Right lobe of liver (tissue), 6 donors: ENCODE results near the gene FLAD1. TPM values are rescaled to one million over a fixed set of nuclear protein-coding genes. Genes with fewer than 3 reads are reported as not detected.
A peak's percentile ranks its signal among the peaks of the same experiment; 100 is the strongest.

Experiments
- ATAC-seq, 4 donors: fragments of 200-7000 bp; cut with Tn5 transposase; one replicate each; pipeline ENCODE4 v1.9.1; 2020; ENCODE audit warnings: mild to moderate bottlenecking in 4 of 4, moderate library complexity in 4 of 4
- DNase-seq, 3 donors: peaks; one replicate each; pipeline ENCODE4 v3.0.0-alpha.2; 2020
- H3K27ac ChIP-seq, 3 donors: fragments of 200-600 bp; one replicate each; pipeline ENCODE4 v1.8.0; 2022
- H3K27me3 ChIP-seq, 2 donors: fragments of 200-600 bp; one replicate each; pipeline ENCODE4 v1.8.0; 2022
- H3K36me3 ChIP-seq, 4 donors: fragments of 200-600 bp; sonication (generic) in 1 of 4; one replicate each; pipeline versions ENCODE4 v1.5.1 to v1.8.0; 2017 to 2022; ENCODE audit warnings: control low read depth in 1 of 4
- H3K4me1 ChIP-seq, 4 donors: fragments of 200-600 bp; sonication (generic) in 1 of 4; one replicate each; pipeline versions ENCODE4 v1.5.1 to v1.8.0; 2017 to 2022; ENCODE audit warnings: control low read depth in 1 of 4
- H3K4me3 ChIP-seq, 3 donors: fragments of 200-600 bp; one replicate each; pipeline ENCODE4 v1.8.0; 2022
- H3K9me3 ChIP-seq, 4 donors: fragments of 200-600 bp; sonication (generic) in 1 of 4; one replicate each; pipeline versions ENCODE4 v1.5.1 to v1.8.0; 2017 to 2022; ENCODE audit warnings: control low read depth in 1 of 4
- POLR2A ChIP-seq: fragments of 450-650 bp; IDR thresholded peaks from one replicate; pipeline ENCODE4 v1.6.1; 2017; ENCODE audit warnings: antibody characterized with exemption, mild to moderate bottlenecking
- WGBS: methylation state at CpG from one replicate; pipeline ENCODE4 v1.1.6; 2018; ENCODE audit warnings: low coverage, low lambda C conversion rate; ENCODE audit not compliant: insufficient coverage; ENCODE audit errors: missing lambda C conversion rate; 5-methylcytosine and 5-hydroxymethylcytosine counted together
- intact Hi-C, 2 donors: fragments of 100-400 bp; cut with DNase I; formaldehyde crosslinking; loops; one replicate each; pipeline versions ENCODE4 v1.11.2 to v1.14.1; 2022
- total RNA-seq, 6 experiments: library from RNA; depleted of rRNA in 2 of 6; stranded (reverse); fragments of >200 nt in 2 of 6; fragmentation: NEBNext Ultra II Directional in 3 of 6; extraction: Animal tissue kit (Norgen Biotek cat#: 25700) in 3 of 6; gene quantifications; one replicate each; pipeline versions ENCODE4 v1.1.0 to v1.2.4, GENCODE V29; 2016 to 2023
- TF ChIP-seq, protein P1 (sequence below), 4 donors: fragments of 200-600 bp in 3 of 4; fragments of 450-650 bp in 1 of 4; IDR thresholded peaks; one replicate each; pipeline versions ENCODE4 v1.5.1 to v1.8.0; 2016 to 2022; ENCODE audit warnings: antibody characterized with exemption in 4 of 4, mild to moderate bottlenecking in 2 of 4
- donor health status: DM: no; HTN: yes; CAD: no.
- donor health status: DM: no; HTN: no; CAD: no.
- donor health status: DM: no; HTN: no; CAD: no.
- donor health status: DM: no; HTN: yes; CAD: no.
- donor health status: DM: no; HTN: yes; CAD: no.

FLAD1 gene
- total RNA-seq, 6 experiments from 2014 or later: 18.3 to 33.1 (median 24.6) TPM

GRCh38 chr1:154972517-154973343, 10.4 kb upstream of the FLAD1 start:
- Histone ChIP-seq H3K4me1 (peaks cover 0 to 38% (median 14%) of the 10 kb centered on the region in 4 donors), H3K27me3 (no peaks in the 10 kb centered on the region), H3K4me3 (peak overlapping the region; percentile 63 to 83 (median 65)), H3K9me3 (no peaks in the 10 kb centered on the region), H3K36me3 (peaks cover 0 to 9% (median 4%) of the 10 kb centered on the region in 4 donors), H3K27ac (peak overlapping the region; percentile 98 to 99 (median 99))
- TF ChIP-seq, protein P1, sequence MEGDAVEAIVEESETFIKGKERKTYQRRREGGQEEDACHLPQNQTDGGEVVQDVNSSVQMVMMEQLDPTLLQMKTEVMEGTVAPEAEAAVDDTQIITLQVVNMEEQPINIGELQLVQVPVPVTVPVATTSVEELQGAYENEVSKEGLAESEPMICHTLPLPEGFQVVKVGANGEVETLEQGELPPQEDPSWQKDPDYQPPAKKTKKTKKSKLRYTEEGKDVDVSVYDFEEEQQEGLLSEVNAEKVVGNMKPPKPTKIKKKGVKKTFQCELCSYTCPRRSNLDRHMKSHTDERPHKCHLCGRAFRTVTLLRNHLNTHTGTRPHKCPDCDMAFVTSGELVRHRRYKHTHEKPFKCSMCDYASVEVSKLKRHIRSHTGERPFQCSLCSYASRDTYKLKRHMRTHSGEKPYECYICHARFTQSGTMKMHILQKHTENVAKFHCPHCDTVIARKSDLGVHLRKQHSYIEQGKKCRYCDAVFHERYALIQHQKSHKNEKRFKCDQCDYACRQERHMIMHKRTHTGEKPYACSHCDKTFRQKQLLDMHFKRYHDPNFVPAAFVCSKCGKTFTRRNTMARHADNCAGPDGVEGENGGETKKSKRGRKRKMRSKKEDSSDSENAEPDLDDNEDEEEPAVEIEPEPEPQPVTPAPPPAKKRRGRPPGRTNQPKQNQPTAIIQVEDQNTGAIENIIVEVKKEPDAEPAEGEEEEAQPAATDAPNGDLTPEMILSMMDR (IDR thresholded peaks at IDR 0.05): no peak
- peak; percentile 82 for TF ChIP-seq POLR2A
- intact Hi-C loops: no loop called here
- peak; percentile 88 to 91 (median 90) for DNase-seq
- ATAC-seq: peak; percentile 35 to 51 (median 41)
- 10% methylated on average over 18 of the region's 18 CpGs for WGBS

DNA sequence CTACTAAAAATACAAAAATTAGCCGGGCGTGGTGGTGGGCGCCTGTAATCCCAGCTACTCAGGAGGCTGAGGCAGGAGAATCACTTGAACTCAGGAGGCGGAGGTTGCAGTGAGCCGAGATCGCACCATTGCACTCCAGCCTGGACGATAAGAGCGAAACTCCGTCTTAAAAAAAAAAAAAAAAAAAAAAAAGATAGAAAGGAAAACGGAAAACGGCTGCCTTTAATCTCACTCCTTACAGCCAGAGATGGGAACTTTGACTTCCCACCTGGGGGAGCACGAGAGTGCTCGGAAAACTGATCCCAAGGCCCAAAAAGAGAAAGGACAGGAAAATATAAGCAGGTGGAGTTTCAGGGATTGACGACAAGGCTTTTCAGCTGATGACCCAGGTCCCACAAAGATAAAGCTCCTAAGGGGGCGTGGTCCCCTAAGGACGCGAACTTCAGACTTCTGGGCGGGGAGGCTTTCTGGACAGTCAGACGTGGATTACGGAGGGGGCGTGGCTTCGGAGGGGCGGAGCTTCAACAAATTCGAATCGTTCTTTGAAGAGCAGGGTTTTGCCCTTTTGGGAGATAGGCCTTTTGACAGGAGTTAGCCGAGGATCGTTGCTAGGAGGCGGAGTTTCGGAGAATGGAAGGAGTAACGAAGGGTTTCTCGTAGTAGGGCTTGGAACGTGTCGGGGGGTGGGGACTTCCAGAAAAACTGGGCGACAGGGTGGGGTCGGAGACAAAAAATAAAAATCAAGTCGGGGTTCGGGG, 9.6 kb upstream of the FLAD1 start:
- peak overlapping the region; percentile 63 to 83 (median 65) for H3K4me3 ChIP-seq
- H3K27me3 ChIP-seq: no peaks in the 10 kb centered on the region
- H3K4me1 ChIP-seq: peaks cover 0 to 38% (median 14%) of the 10 kb centered on the region in 4 donors
- 2% methylated on average over 37 of the region's 37 CpGs for WGBS
- peak; percentile 89 for TF ChIP-seq POLR2A
- TF ChIP-seq, protein P1 (IDR thresholded peaks at IDR 0.05): peak in 2 of 4 donors; percentile 13 to 15
- peaks cover 0 to 9% (median 4%) of the 10 kb centered on the region in 4 donors for H3K36me3 ChIP-seq
- DNase-seq (peak; percentile 98 to 99 (median 98)), ATAC-seq (peak; percentile 54 to 69 (median 62))
- intact Hi-C loops: no loop called here
- H3K27ac ChIP-seq: peak overlapping the region; percentile 98 to 99 (median 99)
- no peaks in the 10 kb centered on the region for H3K9me3 ChIP-seq

DNA sequence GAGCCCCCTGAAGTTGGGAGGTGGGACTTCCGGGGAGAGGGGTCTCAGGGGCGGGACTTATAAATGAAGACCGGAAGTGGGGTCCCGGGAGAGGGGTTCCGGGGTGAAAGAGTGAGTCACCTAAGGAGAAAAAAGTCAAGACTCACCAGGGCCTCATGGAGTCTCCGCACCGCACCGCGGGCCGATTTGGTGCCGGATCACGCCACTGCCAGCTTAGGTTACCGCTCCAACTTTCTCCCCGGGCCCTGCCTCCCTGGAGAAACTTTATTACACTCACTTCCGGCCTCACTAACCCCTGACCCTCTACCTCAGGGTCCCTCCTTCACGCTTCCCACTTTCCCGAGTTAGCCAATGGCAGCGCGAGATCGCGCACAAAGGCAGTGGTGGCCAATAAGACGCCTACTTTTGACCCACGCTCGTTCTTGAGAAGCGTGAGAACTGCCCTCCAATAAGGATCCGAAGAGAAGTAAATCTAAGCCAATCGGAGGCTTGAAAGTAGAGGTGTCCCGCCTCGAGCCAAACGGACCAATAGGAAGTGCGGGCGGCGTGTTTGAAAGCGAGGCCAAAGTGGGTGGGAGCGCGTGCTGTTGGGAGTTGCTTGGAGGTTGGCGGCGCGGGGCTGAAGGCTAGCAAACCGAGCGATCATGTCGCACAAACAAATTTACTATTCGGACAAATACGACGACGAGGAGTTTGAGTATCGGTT, 8.9 kb upstream of the FLAD1 start, which contains the start of gene CKS1B:
CKS1B (plus strand) TSS at position 580 of the 706 bp plus-strand sequence; CDS start at position 645, 65 bp downstream.
- Histone ChIP-seq H3K27ac (peak within 1 kb of the TSS; percentile 98 to 99 (median 99)), H3K9me3 (no peaks in the 10 kb centered on the region), H3K36me3 (peaks cover 0 to 8% (median 4%) of the 10 kb centered on the region in 4 donors), H3K27me3 (no peaks in the 10 kb centered on the region), H3K4me3 (peak within 1 kb of the TSS; percentile 63 to 83 (median 65)), H3K4me1 (peaks cover 0 to 38% (median 14%) of the 10 kb centered on the region in 4 donors)
- intact Hi-C loops: no loop called here
- WGBS: under 1% methylated on average over 34 of the region's 47 CpGs
- TF ChIP-seq POLR2A: peak; percentile 66
- TF ChIP-seq, protein P1 (IDR thresholded peaks at IDR 0.05): no peak
- ATAC-seq (peak; percentile 57 to 85 (median 78)), DNase-seq (peak; percentile 96 to 98 (median 97))
